H1 (cell line): ENCODE measurements around the gene ATP11A. TPM values are rescaled to one million over a fixed set of nuclear protein-coding genes. Genes with fewer than 3 reads are reported as not detected.

ENCODE experiments used
- CTCF ChIA-PET: fragments of 300-600 bp; sonication (Branson Sonifier 250); formaldehyde crosslinking; loops from one replicate; lab custom pipeline; 2021; ENCODE audit not compliant: partially characterized antibody; lab: Charles Lee
- POLR2A ChIA-PET: fragments of 300-600 bp; sonication (Branson Sonifier 250); formaldehyde crosslinking; loops from one replicate; lab custom pipeline; 2021; ENCODE audit warnings: inconsistent platforms; ENCODE audit not compliant: partially characterized antibody; lab: Charles Lee
- DNase-seq, 2 experiments: peaks; one replicate each; pipeline versions ENCODE4 v3.0.0 to v3.0.0-alpha.2; 2010 to 2022; ENCODE audit warnings: low spot score in 2 of 2, low read depth in 1 of 2, mixed read lengths in 1 of 2
- FAIRE-seq: peaks from 2 replicates; lab custom pipeline; 2011; peaks lifted over from hg19 to GRCh38; lab: Jason Lieb, UNC
- H2AFZ ChIP-seq: 2 replicates; pipeline ENCODE4 v1.8.1; 2012; ENCODE audit warnings: low read length, inconsistent platforms
- H2AK5ac ChIP-seq: 2 replicates; pipeline ENCODE4 v1.6.1; 2013; ENCODE audit warnings: low read depth, low read length
- H2BK120ac ChIP-seq: replicated peaks from 2 replicates; pipeline ENCODE3; 2013; ENCODE audit warnings: low read depth, low read length, inconsistent platforms
- H2BK12ac ChIP-seq: 2 replicates; pipeline ENCODE4 v1.6.1; 2013; ENCODE audit warnings: low read depth, low read length
- H2BK15ac ChIP-seq: 2 replicates; pipeline ENCODE4 v1.6.1; 2013; ENCODE audit warnings: low read length
- H2BK20ac ChIP-seq: 2 replicates; pipeline ENCODE4 v1.6.1; 2013; ENCODE audit warnings: low read length
- H2BK5ac ChIP-seq: 2 replicates; pipeline ENCODE4 v1.6.1; 2013; ENCODE audit warnings: low read depth, low read length
- H3K14ac ChIP-seq: 2 replicates; pipeline ENCODE4 v1.6.1; 2013; ENCODE audit warnings: inconsistent platforms; ENCODE audit not compliant: insufficient read length
- H3K18ac ChIP-seq: 2 replicates; pipeline ENCODE4 v1.6.1; 2013; ENCODE audit warnings: low read length; ENCODE audit errors: extremely low read depth
- H3K23ac ChIP-seq: 2 replicates; pipeline ENCODE4 v1.6.1; 2013; ENCODE audit warnings: inconsistent platforms; ENCODE audit not compliant: insufficient read length
- H3K23me2 ChIP-seq: 2 replicates; pipeline ENCODE4 v1.6.1; 2013; ENCODE audit warnings: low read depth, low read length
- H3K27ac ChIP-seq: 2 replicates; pipeline ENCODE4 v1.6.1; 2011; ENCODE audit warnings: low read depth, low read length, inconsistent platforms
- H3K27me3 ChIP-seq, 4 experiments: replicated peaks in 1 of 4; 1 replicate in 1 of 4; 2 replicates in 3 of 4; pipeline versions ENCODE4 v1.6.1 to v1.8.1; 2011 to 2013; ENCODE audit warnings: low read length in 3 of 4, mild to moderate bottlenecking in 3 of 4, inconsistent platforms in 2 of 4, mixed read lengths in 2 of 4, moderate library complexity in 1 of 4; ENCODE audit not compliant: control insufficient read depth in 3 of 4, insufficient read depth in 3 of 4; ENCODE audit errors: extremely low read depth in 1 of 4
- H3K36me3 ChIP-seq, 4 experiments: 2 replicates each; pipeline versions ENCODE4 v1.6.1 to v1.8.1; 2011 to 2013; ENCODE audit warnings: mild to moderate bottlenecking in 4 of 4, low read length in 3 of 4, moderate library complexity in 2 of 4, control low read depth in 1 of 4, inconsistent platforms in 1 of 4; ENCODE audit not compliant: insufficient read depth in 4 of 4, control insufficient read depth in 2 of 4
- H3K4ac ChIP-seq: replicated peaks from 2 replicates; pipeline ENCODE3; 2013; ENCODE audit warnings: low read length, low read depth, mixed read lengths, inconsistent platforms; ENCODE audit not compliant: insufficient read length
- H3K4me1 ChIP-seq, 4 experiments: replicated peaks in 1 of 4; 1 replicate in 1 of 4; 2 replicates in 3 of 4; pipeline versions ENCODE4 v1.6.1 to v1.8.1; 2011 to 2013; ENCODE audit warnings: low read length in 3 of 4, inconsistent platforms in 2 of 4, mixed read lengths in 1 of 4; ENCODE audit not compliant: insufficient read depth in 4 of 4, control insufficient read depth in 3 of 4
- H3K4me2 ChIP-seq, 2 experiments: 2 replicates each; pipeline versions ENCODE4 v1.6.1 to v1.8.1; 2011 to 2013; ENCODE audit warnings: low read depth in 2 of 2, low read length in 2 of 2, control low read depth in 1 of 2, inconsistent platforms in 1 of 2, mild to moderate bottlenecking in 1 of 2; ENCODE audit not compliant: insufficient read depth in 1 of 2
- H3K4me3 ChIP-seq, 4 experiments: fragments of 200-600, 300-600 bp in 1 of 4; sonication (generic), shearing (Covaris generic), sonication (Bioruptor Twin) in 1 of 4; 2 replicates each; pipeline versions ENCODE4 v1.5.1 to v1.8.1; 2011 to 2016; ENCODE audit warnings: low read length in 4 of 4, low read depth in 3 of 4, control low read depth in 2 of 4, inconsistent platforms in 2 of 4, mild to moderate bottlenecking in 2 of 4, mixed read lengths in 1 of 4, moderate library complexity in 1 of 4; ENCODE audit not compliant: insufficient read depth in 2 of 4; ENCODE audit errors: extremely low read depth in 1 of 4
- H3K56ac ChIP-seq: replicated peaks from 2 replicates; pipeline ENCODE3; 2013; ENCODE audit warnings: low read depth, mild to moderate bottlenecking, mixed read lengths, low read length, inconsistent platforms; ENCODE audit not compliant: insufficient read length
- H3K79me1 ChIP-seq: 2 replicates; pipeline ENCODE4 v1.6.1; 2013; ENCODE audit warnings: low read depth, low read length, control low read depth
- H3K79me2 ChIP-seq, 2 experiments: 2 replicates each; pipeline versions ENCODE4 v1.6.1 to v1.8.1; 2012 to 2013; ENCODE audit warnings: low read length in 2 of 2, mild to moderate bottlenecking in 2 of 2, inconsistent platforms in 1 of 2; ENCODE audit not compliant: insufficient read depth in 2 of 2, control insufficient read depth in 1 of 2
- H3K9ac ChIP-seq, 4 experiments: replicated peaks in 1 of 4; 1 replicate in 1 of 4; 2 replicates in 3 of 4; pipeline versions ENCODE4 v1.6.1 to v1.8.1; 2011 to 2013; ENCODE audit warnings: low read depth in 3 of 4, low read length in 3 of 4, control low read depth in 2 of 4, mild to moderate bottlenecking in 2 of 4, moderate library complexity in 2 of 4, inconsistent platforms in 1 of 4; ENCODE audit errors: extremely low read depth in 1 of 4
- H3K9me3 ChIP-seq, 2 experiments: 2 replicates each; pipeline versions ENCODE4 v1.6.1 to v1.8.1; 2012 to 2013; ENCODE audit warnings: mild to moderate bottlenecking in 2 of 2, moderate library complexity in 2 of 2, control low read depth in 1 of 2, inconsistent platforms in 1 of 2, low read depth in 1 of 2, low read length in 1 of 2, mixed read lengths in 1 of 2; ENCODE audit not compliant: insufficient read depth in 2 of 2
- H4K20me1 ChIP-seq, 2 experiments: replicated peaks in 1 of 2; 2 replicates each; pipeline versions ENCODE3 to v1.8.1; 2011 to 2013; ENCODE audit warnings: inconsistent platforms in 2 of 2, low read length in 2 of 2, mild to moderate bottlenecking in 1 of 2; ENCODE audit not compliant: insufficient read depth in 2 of 2, control insufficient read depth in 1 of 2
- H4K5ac ChIP-seq: 2 replicates; pipeline ENCODE4 v1.6.1; 2013; ENCODE audit warnings: low read length, low read depth, mixed read lengths, inconsistent platforms; ENCODE audit not compliant: insufficient read length
- H4K8ac ChIP-seq: 2 replicates; pipeline ENCODE4 v1.8.0; 2013; ENCODE audit warnings: mild to moderate bottlenecking, moderate library complexity, low read length, inconsistent platforms; ENCODE audit not compliant: insufficient read depth; ENCODE audit errors: extremely low read depth
- H4K91ac ChIP-seq: replicated peaks from 2 replicates; pipeline ENCODE3; 2013; ENCODE audit warnings: low read length, mixed read lengths, inconsistent platforms; ENCODE audit not compliant: insufficient read length
- CEBPB ChIP-seq: IDR thresholded peaks from 2 replicates; pipeline ENCODE4 v1.6.1; 2012; ENCODE audit warnings: low read depth, low read length
- HDAC2 ChIP-seq, 2 experiments: fragments of 300-600 bp in 1 of 2; sonication (generic) in 1 of 2; IDR thresholded peaks; 2 replicates each; pipeline ENCODE4 v1.6.1; 2011 to 2012; ENCODE audit warnings: low read depth in 2 of 2, low read length in 2 of 2, mild to moderate bottlenecking in 2 of 2, moderate library complexity in 2 of 2, borderline replicate concordance in 1 of 2, inconsistent platforms in 1 of 2
- RXRA ChIP-seq: IDR thresholded peaks from 2 replicates; pipeline ENCODE4 v1.6.1; 2011; ENCODE audit warnings: low read depth, mild to moderate bottlenecking, low read length, moderate library complexity; ENCODE audit not compliant: insufficient read depth
- TAF1 ChIP-seq: IDR thresholded peaks from 2 replicates; pipeline ENCODE4 v1.6.1; 2011; ENCODE audit warnings: mild to moderate bottlenecking, low read depth, low read length
- TBP ChIP-seq: IDR thresholded peaks from 2 replicates; pipeline ENCODE4 v1.6.1; 2011; ENCODE audit warnings: low read depth, low read length, improper control_type of control experiment
- ZNF274 ChIP-seq: IDR thresholded peaks from 2 replicates; pipeline ENCODE4 v1.7.0; 2012; ENCODE audit warnings: low read length, borderline replicate concordance; ENCODE audit errors: extremely low read depth
- WGBS, 2 experiments: shearing (Covaris generic) in 1 of 2; methylation state at CpG; one replicate each; pipeline versions ENCODE4 v1.1.6 to v1.1.7; 2013 to 2015; ENCODE audit warnings: low lambda C conversion rate in 2 of 2, mixed read lengths in 2 of 2, inconsistent platforms in 1 of 2, low coverage in 1 of 2, missing lambda C conversion rate in 1 of 2; ENCODE audit not compliant: insufficient replicate concordance in 2 of 2, insufficient coverage in 1 of 2, insufficient read length in 1 of 2; ENCODE audit errors: extremely low coverage in 1 of 2, missing lambda C conversion rate in 1 of 2; 5-methylcytosine and 5-hydroxymethylcytosine counted together
- polyA plus RNA-seq, 7 experiments: library from polyadenylated mRNA; depleted of rRNA in 3 of 7; stranded (reverse) in 5 of 7; unstranded in 2 of 7; fragments of >200 nt in 5 of 7; fragments of 200-250 nt in 2 of 7; gene quantifications; 1 replicate in 5 of 7; 2 replicates in 1 of 7; 4 replicates in 1 of 7; pipeline versions ENCODE4 v1.2.1 to v1.2.3, GENCODE V29; 2011 to 2013; ENCODE audit warnings: missing spikeins in 2 of 7, mixed read lengths in 2 of 7
- total RNA-seq: library from RNA; stranded (reverse); fragmentation: NEBNext Ultra II Directional; extraction: Animal tissue kit (Norgen Biotek cat#: 25700); gene quantifications from 2 replicates; pipeline ENCODE4 v1.2.1, GENCODE V29; 2021
- TF ChIP-seq, protein P1 (sequence below): IDR thresholded peaks from 2 replicates; pipeline ENCODE4 v1.6.1; 2011; ENCODE audit warnings: low read depth, mild to moderate bottlenecking, low read length; ENCODE audit not compliant: insufficient read depth

ATP11A gene
- total and polyA plus RNA-seq, 2 of the 8 experiments (the other 6 are each of a cell fraction or from before 2014, with no cell fraction given): 28.8 to 72.9 TPM

DNA sequence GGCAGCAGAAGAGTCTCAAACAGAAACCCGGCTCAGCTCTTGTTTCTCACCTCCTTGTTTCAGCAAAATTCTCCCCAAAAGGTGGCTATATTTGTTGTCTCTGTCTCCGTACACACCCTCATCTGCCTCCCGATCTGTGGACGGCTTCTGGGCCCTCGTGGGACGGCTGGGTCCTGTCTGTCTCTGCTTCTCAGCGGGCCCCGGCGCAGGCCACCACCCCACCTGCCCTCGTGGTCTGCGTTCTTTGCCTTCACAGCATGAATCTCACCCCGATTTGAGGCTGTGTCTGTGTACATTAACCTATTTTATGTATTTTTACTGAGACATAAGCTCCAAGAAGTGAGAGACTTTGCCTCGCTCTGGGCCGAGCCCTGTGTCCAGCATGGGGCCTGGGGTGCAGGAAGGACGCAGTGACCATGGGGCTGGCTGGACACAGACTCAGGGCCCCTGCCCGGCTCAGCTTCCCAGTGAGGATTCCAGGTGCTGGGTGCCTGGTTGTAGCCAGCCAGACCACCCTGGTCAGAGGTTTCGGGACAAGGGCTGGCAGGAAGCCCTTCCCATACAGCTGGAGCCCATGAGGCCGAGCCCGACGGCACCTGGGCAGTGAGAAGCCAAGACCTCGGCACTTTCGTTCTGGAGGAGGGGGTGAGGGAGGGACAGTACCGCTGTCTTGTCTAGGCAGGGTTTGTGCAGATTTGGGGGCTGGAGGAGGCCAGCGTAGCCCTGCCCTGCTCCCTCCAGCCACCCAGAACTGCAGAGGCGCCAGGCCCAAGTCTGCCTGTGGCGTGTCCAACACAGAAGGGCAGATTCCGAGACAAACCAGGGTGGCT, 200.7 kb downstream of the ATP11A start:
- H4K20me1 ChIP-seq: peaks cover 0 to 3% of the 10 kb centered on the region in 2 experiments
- no peak overlapping the region for H2AFZ ChIP-seq
- H3K14ac ChIP-seq: no peak overlapping the region
- peak overlapping the region; percentile 91 for H2BK20ac ChIP-seq
- H3K9ac ChIP-seq: no peak overlapping the region
- TF ChIP-seq HDAC2 (IDR thresholded peaks at IDR 0.05; ENCODE audit: borderline replicate concordance in 1 of 2, low read depth in 2 of 2, low read length in 2 of 2) (no peak), TBP (no peak), CEBPB (no peak), RXRA (no peak), ZNF274 (no peak), TAF1 (no peak)
- TF ChIP-seq, protein P1, sequence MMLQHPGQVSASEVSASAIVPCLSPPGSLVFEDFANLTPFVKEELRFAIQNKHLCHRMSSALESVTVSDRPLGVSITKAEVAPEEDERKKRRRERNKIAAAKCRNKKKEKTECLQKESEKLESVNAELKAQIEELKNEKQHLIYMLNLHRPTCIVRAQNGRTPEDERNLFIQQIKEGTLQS: no peak
- H2BK5ac ChIP-seq: peak overlapping the region; percentile 69; the same call in 1 of the 2 replicates
- peaks cover 0 to 3% of the 10 kb centered on the region in 2 experiments; a peak in 1 of 4 replicates for H3K79me2 ChIP-seq
- peak overlapping the region; percentile 77; the same call in 1 of the 2 replicates for H2BK15ac ChIP-seq
- ChIA-PET POLR2A (interaction anchor here (1.8 to 3.8 kb wide), 2 partner anchors 16 to 26 kb away, joined by 6 to 17 read pairs; no protein-coding TSS in a partner anchor), CTCF (interaction anchor here (1.0 to 3.6 kb wide), 8 partner anchors 14 to 274 kb away, joined by 3 to 12 read pairs (median 4); no protein-coding TSS in a partner anchor)
- no peak overlapping the region for H2AK5ac ChIP-seq
- peaks cover 5% of the 10 kb centered on the region; the same call in 1 of the 2 replicates for H3K23me2 ChIP-seq
- peak overlapping the region; percentile 99 for H2BK12ac ChIP-seq
- no peak overlapping the region for H3K4me3 ChIP-seq
- peaks cover 7 to 51% (median 39%) of the 10 kb centered on the region in 4 experiments for H3K4me1 ChIP-seq
- H4K5ac ChIP-seq: no peak overlapping the region
- H4K91ac ChIP-seq: peak overlapping the region; percentile 2
- peak overlapping the region; percentile 76; the same call in 1 of the 2 replicates for H4K8ac ChIP-seq
- peak overlapping the region; percentile 68 for H3K18ac ChIP-seq
- no peak overlapping the region for H3K27ac ChIP-seq
- H3K4ac ChIP-seq: peak overlapping the region; percentile 6
- peaks cover 2% of the 10 kb centered on the region; the same call in 1 of the 2 replicates for H3K79me1 ChIP-seq
- peaks cover 0 to 16% (median 13%) of the 10 kb centered on the region in 4 experiments; a peak in 6 of 7 replicates for H3K27me3 ChIP-seq
- H3K4me2 ChIP-seq: peak overlapping the region; percentile 58 to 71; a peak in 1 of 4 replicates
- FAIRE-seq (no peak), DNase-seq (no peak)
- H3K56ac ChIP-seq: no peak overlapping the region
- no peaks in the 10 kb centered on the region for H3K9me3 ChIP-seq
- 88% methylated on average over 23 of the region's 27 CpGs; no CpG with 5 or more reads in 1 of the 2 experiments for WGBS, 2 experiments
- H2BK120ac ChIP-seq: no peak overlapping the region
- no peak overlapping the region for H3K23ac ChIP-seq
- H3K36me3 ChIP-seq: no peaks in the 10 kb centered on the region
